HEK293 (cell line): ENCODE results near the gene NAV2.

Experiments used
- ATF2 ChIP-seq: fragments of 450-650 bp; formaldehyde crosslinking; IDR thresholded peaks from 2 replicates; pipeline ENCODE4 v1.5.1; 2016; ENCODE audit warnings: missing biosample characterization, missing genetic modification characterization, low read depth
- CTCF ChIP-seq: fragments of 450-650 bp; formaldehyde crosslinking; IDR thresholded peaks from 2 replicates; pipeline ENCODE4 v1.5.1; 2016; ENCODE audit warnings: missing biosample characterization, missing genetic modification characterization
- ELK4 ChIP-seq: IDR thresholded peaks from 2 replicates; pipeline ENCODE4 v1.6.1; 2011; ENCODE audit warnings: mild to moderate bottlenecking, low read depth, low read length, borderline replicate concordance
- ZBTB1 ChIP-seq: fragments of 450-650 bp; formaldehyde crosslinking; IDR thresholded peaks from 2 replicates; pipeline ENCODE4 v1.5.1; 2016; ENCODE audit warnings: missing biosample characterization, missing genetic modification characterization
- ZNF121 ChIP-seq: fragments of 450-650 bp; formaldehyde crosslinking; IDR thresholded peaks from 2 replicates; pipeline ENCODE4 v1.5.1; 2016; ENCODE audit warnings: missing biosample characterization, missing genetic modification characterization
- ZNF169 ChIP-seq: fragments of 450-650 bp; formaldehyde crosslinking; IDR thresholded peaks from 2 replicates; pipeline ENCODE4 v1.5.1; 2016; ENCODE audit warnings: missing biosample characterization, missing genetic modification characterization
- ZNF449 ChIP-seq: fragments of 450-650 bp; formaldehyde crosslinking; IDR thresholded peaks from 2 replicates; pipeline ENCODE4 v1.5.1; 2017; ENCODE audit warnings: missing biosample characterization, mild to moderate bottlenecking, missing genetic modification characterization, moderate library complexity

GRCh38 chr11:20055312-20055711 is 342.7 kb downstream of the NAV2 start:
- no peak for TF ChIP-seq CTCF (tag by site-specific recombination)
- no peak for TF ChIP-seq ELK4
- TF ChIP-seq ZNF121 (tag by site-specific recombination), result no peak
- no peak for TF ChIP-seq ZNF169 (tag by site-specific recombination)
- TF ChIP-seq ATF2 (tag by site-specific recombination), result no peak
- TF ChIP-seq ZNF449 (tag by site-specific recombination), result no peak
- TF ChIP-seq ZBTB1 (tag by site-specific recombination), result no peak
